ENCODE results near the gene DSE. TPM values are rescaled to one million over a fixed set of nuclear protein-coding genes. Genes with fewer than 3 reads are reported as not detected.

Gene DSE
- total RNA-seq, 1 experiment from 2014 or later, result 43.3 TPM

GRCh38 chr6:116463301-116463700 lies 92.6 kb downstream of the DSE start:
- no peak overlapping the region for H3K4me2 ChIP-seq
- no peak overlapping the region for H3K4me3 ChIP-seq
- no peaks in the 10 kb centered on the region for H4K20me1 ChIP-seq (ENCODE audit: insufficient read depth)
- H3F3A ChIP-seq (ENCODE audit: insufficient read depth, low read depth), result no peaks in the 10 kb centered on the region
- no peaks in the 10 kb centered on the region for H3K9me3 ChIP-seq (ENCODE audit: insufficient read depth, low read depth)
- TF ChIP-seq, protein P1, sequence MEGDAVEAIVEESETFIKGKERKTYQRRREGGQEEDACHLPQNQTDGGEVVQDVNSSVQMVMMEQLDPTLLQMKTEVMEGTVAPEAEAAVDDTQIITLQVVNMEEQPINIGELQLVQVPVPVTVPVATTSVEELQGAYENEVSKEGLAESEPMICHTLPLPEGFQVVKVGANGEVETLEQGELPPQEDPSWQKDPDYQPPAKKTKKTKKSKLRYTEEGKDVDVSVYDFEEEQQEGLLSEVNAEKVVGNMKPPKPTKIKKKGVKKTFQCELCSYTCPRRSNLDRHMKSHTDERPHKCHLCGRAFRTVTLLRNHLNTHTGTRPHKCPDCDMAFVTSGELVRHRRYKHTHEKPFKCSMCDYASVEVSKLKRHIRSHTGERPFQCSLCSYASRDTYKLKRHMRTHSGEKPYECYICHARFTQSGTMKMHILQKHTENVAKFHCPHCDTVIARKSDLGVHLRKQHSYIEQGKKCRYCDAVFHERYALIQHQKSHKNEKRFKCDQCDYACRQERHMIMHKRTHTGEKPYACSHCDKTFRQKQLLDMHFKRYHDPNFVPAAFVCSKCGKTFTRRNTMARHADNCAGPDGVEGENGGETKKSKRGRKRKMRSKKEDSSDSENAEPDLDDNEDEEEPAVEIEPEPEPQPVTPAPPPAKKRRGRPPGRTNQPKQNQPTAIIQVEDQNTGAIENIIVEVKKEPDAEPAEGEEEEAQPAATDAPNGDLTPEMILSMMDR (conservative IDR thresholded peaks at IDR 0.05), result no peak
- no peak for TF ChIP-seq EZH2 (IDR thresholded peaks at IDR 0.05; ENCODE audit: low read depth)
- no peak overlapping the region for H2AFZ ChIP-seq
- H3K4me1 ChIP-seq (replicated peaks; ENCODE audit: insufficient read depth), result no peaks in the 10 kb centered on the region
- no peak for DNase-seq
- no peaks in the 10 kb centered on the region for H3K79me2 ChIP-seq (ENCODE audit: low read depth)
- no peak overlapping the region for H3K27ac ChIP-seq
- no TSS peak for BruUV-seq (replicated peaks)
- peaks cover 28% of the 10 kb centered on the region; the same call in 1 of the 2 replicates for H3K27me3 ChIP-seq (ENCODE audit: insufficient read depth, low read depth)
- H3K36me3 ChIP-seq (ENCODE audit: low read depth), result no peaks in the 10 kb centered on the region
- intact Hi-C loops (cut with micrococcal nuclease; ENCODE audit: unreplicated experiment), result no loop called here
- POLR2A ChIA-PET (ENCODE audit: unreplicated experiment), result no interaction called here
- CTCF ChIA-PET, result no interaction called here
- no peaks in the 10 kb centered on the region for H3K9me2 ChIP-seq (ENCODE audit: insufficient read depth)

DNA sequence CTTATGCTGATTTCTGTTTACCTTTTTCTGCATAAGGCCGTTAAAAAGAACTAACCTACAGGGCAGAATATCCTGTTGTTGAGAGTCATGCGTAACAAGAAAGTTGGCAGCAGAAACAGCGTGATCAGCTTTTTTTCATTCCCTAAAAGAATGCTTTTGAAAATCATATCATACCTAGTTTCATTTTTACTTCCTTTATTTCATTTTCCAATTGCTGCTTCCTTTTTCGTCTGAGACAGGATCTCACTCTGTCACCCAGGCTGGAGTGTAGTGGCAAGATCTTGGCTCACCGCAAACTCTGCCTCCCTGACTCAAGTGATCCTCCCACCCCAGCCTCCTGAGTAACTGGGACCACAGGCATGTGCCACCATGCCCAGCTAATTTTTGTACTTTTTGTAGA lies 94.5 kb downstream of the DSE start:
- no peak overlapping the region for H3K27ac ChIP-seq
- intact Hi-C loops (cut with micrococcal nuclease; ENCODE audit: unreplicated experiment), result no loop called here
- peaks cover 28% of the 10 kb centered on the region; the same call in 1 of the 2 replicates for H3K27me3 ChIP-seq (ENCODE audit: insufficient read depth, low read depth)
- ChIA-PET CTCF (no interaction called here), POLR2A (ENCODE audit: unreplicated experiment) (no interaction called here)
- H4K20me1 ChIP-seq (ENCODE audit: insufficient read depth), result no peaks in the 10 kb centered on the region
- no peak overlapping the region for H3K4me2 ChIP-seq
- no peaks in the 10 kb centered on the region for H3F3A ChIP-seq (ENCODE audit: insufficient read depth, low read depth)
- BruUV-seq (replicated peaks), result no TSS peak
- no peaks in the 10 kb centered on the region for H3K79me2 ChIP-seq (ENCODE audit: low read depth)
- H3K4me3 ChIP-seq, result no peak overlapping the region
- H3K9me3 ChIP-seq (ENCODE audit: insufficient read depth, low read depth), result no peaks in the 10 kb centered on the region
- H3K4me1 ChIP-seq (replicated peaks; ENCODE audit: insufficient read depth), result no peaks in the 10 kb centered on the region
- no peaks in the 10 kb centered on the region for H3K36me3 ChIP-seq (ENCODE audit: low read depth)
- TF ChIP-seq EZH2 (IDR thresholded peaks at IDR 0.05; ENCODE audit: low read depth), result no peak
- TF ChIP-seq, protein P1 (conservative IDR thresholded peaks at IDR 0.05), result no peak
- DNase-seq, result no peak
- H3K9me2 ChIP-seq (ENCODE audit: insufficient read depth), result no peaks in the 10 kb centered on the region
- H2AFZ ChIP-seq, result no peak overlapping the region

- ChIA-PET CTCF (no interaction called here), POLR2A (ENCODE audit: unreplicated experiment) (no interaction called here)
These were observed 96.3 kb downstream of the DSE start for GRCh38 chr6:116467096-116467495.

More at GRCh38 chr6:116467096-116467495, 96.3 kb downstream of the DSE start:
- H3K9me3 ChIP-seq (ENCODE audit: insufficient read depth, low read depth), result no peaks in the 10 kb centered on the region
- H3K4me1 ChIP-seq (replicated peaks; ENCODE audit: insufficient read depth), result no peaks in the 10 kb centered on the region
- peaks cover 19% of the 10 kb centered on the region; the same call in 1 of the 2 replicates for H3K27me3 ChIP-seq (ENCODE audit: insufficient read depth, low read depth)
- H4K20me1 ChIP-seq (ENCODE audit: insufficient read depth), result no peaks in the 10 kb centered on the region
- no peak overlapping the region for H3K4me3 ChIP-seq
- no peaks in the 10 kb centered on the region for H3K36me3 ChIP-seq (ENCODE audit: low read depth)
- no TSS peak for BruUV-seq (replicated peaks)
- no peak for TF ChIP-seq EZH2 (IDR thresholded peaks at IDR 0.05; ENCODE audit: low read depth)
- TF ChIP-seq, protein P1 (conservative IDR thresholded peaks at IDR 0.05), result no peak
- H3F3A ChIP-seq (ENCODE audit: insufficient read depth, low read depth), result no peaks in the 10 kb centered on the region
- H3K79me2 ChIP-seq (ENCODE audit: low read depth), result no peaks in the 10 kb centered on the region
- H3K4me2 ChIP-seq, result no peak overlapping the region
- H3K27ac ChIP-seq, result no peak overlapping the region
- H3K9me2 ChIP-seq (ENCODE audit: insufficient read depth), result no peaks in the 10 kb centered on the region
- intact Hi-C loops (cut with micrococcal nuclease; ENCODE audit: unreplicated experiment), result no loop called here
- H2AFZ ChIP-seq, result no peak overlapping the region
- no peak for DNase-seq

All from PC-9 (cell line).